ENCODE results near the gene RPS6KB2. TPM values are rescaled to one million over a fixed set of nuclear protein-coding genes. Genes with fewer than 3 reads are reported as not detected.
"Not testable (repeated sequence)": the region's sequence is repeated elsewhere in the genome, so short reads cannot be mapped to it uniquely, and the experiment has no call there.

The RPS6KB2 gene
- total RNA-seq, 1 donor from 2014 or later: 25.5 TPM

- DNase-seq (ENCODE audit: low read depth): no peak
These were observed 13.5 kb downstream of the RPS6KB2 start for GRCh38 chr11:67441731-67442351.

- DNase-seq (ENCODE audit: low read depth): no peak
These were observed 14.5 kb downstream of the RPS6KB2 start for GRCh38 chr11:67442504-67443404.

DNA sequence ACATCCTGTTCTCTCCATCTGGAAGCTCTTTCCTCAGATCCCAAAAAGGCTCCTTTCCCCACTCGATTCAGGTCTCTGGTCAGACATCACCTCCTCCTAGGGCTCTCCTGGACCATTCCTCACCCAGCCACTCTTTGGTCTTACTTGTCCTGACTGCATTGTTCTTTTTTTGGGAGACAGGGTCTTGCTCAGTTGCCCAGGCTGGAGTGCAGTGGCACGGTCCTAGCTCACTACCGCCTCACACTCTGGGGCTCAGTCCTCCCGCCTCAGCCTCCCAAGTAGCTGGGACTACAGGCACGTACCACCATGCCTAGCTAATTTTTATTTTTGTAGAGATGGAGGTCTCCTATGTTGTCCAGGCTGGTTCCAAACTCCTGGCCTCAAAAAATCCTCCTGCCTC, 17.2 kb downstream of the RPS6KB2 start:
- DNase-seq (ENCODE audit: low read depth): no peak

GRCh38 chr11:67448220-67448609, 19.9 kb downstream of the RPS6KB2 start:
- no peak for DNase-seq (ENCODE audit: low read depth)

GRCh38 chr11:67449116-67449844, 21.0 kb downstream of the RPS6KB2 start:
- DNase-seq (ENCODE audit: low read depth): no peak

GRCh38 chr11:67450796-67451657, 22.7 kb downstream of the RPS6KB2 start:
- DNase-seq (ENCODE audit: low read depth): no peak

DNA sequence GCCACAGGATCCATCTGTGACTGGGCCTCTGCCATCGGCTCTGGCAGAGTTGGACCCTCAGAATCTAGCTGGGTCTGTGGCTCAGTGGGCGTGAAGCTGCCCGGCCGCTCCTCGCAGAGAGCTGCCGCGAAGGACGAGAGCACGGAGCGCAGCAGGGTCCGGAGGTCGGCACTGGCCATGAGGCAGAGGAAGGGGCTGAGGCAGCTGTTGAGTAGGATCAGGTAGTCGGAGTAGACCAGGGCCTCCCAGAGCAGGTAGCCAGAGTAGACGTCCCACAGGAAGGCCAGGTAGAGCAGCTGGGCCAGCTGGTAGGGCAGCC, 23.3 kb downstream of the RPS6KB2 start:
- no peak for DNase-seq (ENCODE audit: low read depth)

GRCh38 chr11:67452141-67452952, 24.1 kb downstream of the RPS6KB2 start, which contains the start of gene GPR152:
GPR152 (minus strand) TSS chr11:67452729; CDS start chr11:67452724, 5 bp downstream.
- no peak for DNase-seq (ENCODE audit: low read depth)

DNA sequence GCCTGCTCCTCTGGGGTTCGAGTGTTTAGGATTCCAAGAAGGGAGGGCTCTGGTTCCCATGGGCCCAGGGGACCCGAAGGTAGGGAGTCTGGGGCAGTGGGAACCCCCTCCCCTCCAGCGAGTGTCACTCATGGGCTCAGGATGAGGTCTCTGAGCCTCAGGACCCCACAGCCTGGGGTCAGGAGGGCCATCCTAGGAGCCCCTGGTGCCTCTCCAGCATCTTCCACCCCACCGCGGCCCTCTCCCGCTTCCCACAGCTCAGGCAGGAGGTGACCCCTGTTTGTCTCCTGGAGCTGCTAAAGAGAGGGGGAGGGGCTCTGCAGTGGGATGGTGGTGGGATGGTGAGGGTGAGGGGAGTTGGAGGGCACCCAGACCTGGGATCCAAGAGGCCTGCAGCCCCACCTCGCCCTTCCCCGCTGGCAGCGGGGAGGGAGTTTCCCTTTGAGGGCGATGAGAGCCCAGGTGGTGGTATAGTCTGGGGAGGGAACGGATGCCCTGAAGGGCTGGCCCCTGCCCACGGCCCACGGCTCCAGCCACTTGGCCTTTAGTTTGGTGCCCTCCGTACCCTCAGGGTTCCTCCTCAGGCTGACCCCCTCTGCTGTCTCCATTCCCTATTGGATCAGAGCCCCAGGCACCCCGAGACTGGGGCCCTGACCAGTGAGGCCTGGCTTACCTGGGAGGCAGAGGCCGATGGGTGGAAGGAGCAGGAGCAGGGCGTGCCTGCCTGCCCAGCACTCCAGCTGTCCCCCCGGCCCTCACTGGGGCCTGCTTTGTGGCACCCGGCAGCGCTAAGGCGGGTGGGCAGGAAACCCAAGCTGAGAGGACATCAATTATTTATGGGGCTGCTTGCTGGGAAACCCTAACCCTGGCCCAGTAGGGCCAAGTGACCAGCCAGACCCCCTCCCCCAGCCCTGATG, 25.8 kb downstream of the RPS6KB2 start:
- no peak for DNase-seq (ENCODE audit: low read depth)

GRCh38 chr11:67455054-67455453, 26.8 kb downstream of the RPS6KB2 start, which contains the start of gene CABP4:
CABP4 (plus strand) TSS chr11:67455354; CDS start chr11:67455424, 70 bp downstream.
- DNase-seq (ENCODE audit: low read depth): no peak

DNA sequence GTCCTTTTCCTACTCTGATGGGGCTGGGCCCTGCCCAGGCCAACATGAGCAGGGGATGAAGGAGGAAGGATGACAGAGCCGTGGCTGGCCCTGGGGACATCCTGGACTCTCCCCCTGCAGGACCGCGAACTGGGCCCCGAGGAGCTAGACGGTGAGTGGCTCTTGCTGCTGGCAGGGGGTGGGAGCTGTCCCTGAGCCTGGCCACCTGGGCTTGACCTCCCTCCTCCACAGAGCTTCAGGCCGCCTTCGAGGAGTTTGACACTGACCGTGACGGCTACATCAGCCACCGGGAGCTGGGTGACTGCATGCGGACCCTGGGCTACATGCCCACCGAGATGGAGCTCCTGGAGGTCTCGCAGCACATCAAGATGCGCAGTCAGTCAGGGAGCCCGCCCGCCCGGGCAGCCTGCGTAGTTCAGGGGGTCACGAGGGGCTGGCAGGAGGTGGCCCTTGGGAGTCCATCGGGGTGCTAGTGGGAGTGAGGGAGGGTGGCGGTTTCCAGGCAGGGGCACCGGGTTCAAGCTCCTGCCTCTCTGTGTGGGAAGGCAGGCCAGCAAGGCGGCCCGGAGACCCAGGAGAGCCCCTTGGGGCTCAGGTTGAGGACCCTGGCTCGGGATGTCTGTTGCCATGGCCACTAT, 27.9 kb downstream of the RPS6KB2 start:
- DNase-seq (ENCODE audit: low read depth): no peak

DNA sequence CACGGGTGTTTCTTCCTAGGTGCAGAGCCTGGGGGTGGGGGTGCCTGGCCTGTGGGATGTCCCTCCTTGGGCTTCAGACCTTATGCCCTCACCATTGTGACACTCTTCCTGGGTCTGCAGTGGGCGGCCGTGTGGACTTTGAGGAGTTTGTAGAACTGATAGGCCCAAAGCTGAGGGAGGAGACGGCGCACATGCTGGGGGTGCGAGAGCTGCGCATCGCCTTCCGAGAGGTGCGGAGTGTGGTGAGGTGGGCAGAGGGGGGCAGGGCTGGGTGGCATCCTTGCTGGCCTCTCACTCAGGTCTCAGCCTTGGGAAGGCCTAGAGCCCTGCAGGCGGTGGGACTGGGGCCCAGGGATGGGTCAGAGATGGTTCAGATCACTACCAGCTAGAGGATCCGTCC, 29.2 kb downstream of the RPS6KB2 start:
- DNase-seq (ENCODE audit: low read depth): no peak

- DNase-seq (ENCODE audit: low read depth): no peak
These were observed 30.0 kb downstream of the RPS6KB2 start for GRCh38 chr11:67458266-67458665.

- no peak for DNase-seq (ENCODE audit: low read depth)
These were observed 34.9 kb downstream of the RPS6KB2 start for GRCh38 chr11:67463186-67463585.

- DNase-seq (ENCODE audit: low read depth): peak; percentile 63
These were observed 35.6 kb downstream of the RPS6KB2 start for GRCh38 chr11:67463680-67464410.

- DNase-seq (ENCODE audit: low read depth): peak; percentile 66
These were observed 36.3 kb downstream of the RPS6KB2 start for GRCh38 chr11:67464411-67465188.

GRCh38 chr11:67465189-67465510, 36.9 kb downstream of the RPS6KB2 start:
- peak; percentile 11 for DNase-seq (ENCODE audit: low read depth)

DNA sequence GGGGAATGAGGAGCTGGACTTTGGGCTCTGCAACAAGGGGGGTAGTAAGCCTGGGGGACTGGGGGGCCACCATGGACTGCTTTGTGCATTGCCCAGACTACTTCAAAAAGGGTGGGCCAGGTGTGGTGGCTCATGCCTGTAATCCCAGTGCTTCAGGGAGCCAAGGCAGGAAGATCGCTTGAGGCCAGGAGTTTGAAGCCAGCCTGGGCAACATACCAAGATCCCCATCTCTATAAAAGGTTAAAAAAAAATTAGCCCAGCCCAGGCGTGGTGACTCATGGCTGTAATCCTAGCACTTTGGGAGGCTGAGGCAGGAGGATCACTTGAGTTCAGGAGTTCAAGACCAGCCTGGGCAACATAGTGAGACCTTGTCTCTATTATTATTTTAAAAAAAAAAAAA, 37.2 kb downstream of the RPS6KB2 start:
- not testable (repeated sequence) for DNase-seq (ENCODE audit: low read depth)

All from renal cortical epithelial cell (primary cell).